K562 (cell line): ENCODE measurements around the gene ZBTB38. TPM values are rescaled to one million over a fixed set of nuclear protein-coding genes. Genes with fewer than 3 reads are reported as not detected.

Source experiments
- ATAC-seq: fragments of 200-7000 bp; cut with Tn5 transposase; 3 replicates; pipeline ENCODE4 v1.9.1; 2020; ENCODE audit warnings: moderate library complexity
- BruUV-seq: library from RNA; stranded (reverse); fragments of 400-500 nt; replicated peaks from 2 replicates; lab custom pipeline; 2021; lab: Mats Ljungman, UMichigan
- CTCF ChIA-PET: fragments of 300-600 bp; formaldehyde crosslinking; extraction: SDS; loops from one replicate; lab custom pipeline; 2021; ENCODE audit warnings: low intra/inter-chr PET ratio; lab: Yijun Ruan, JAX
- POLR2A ChIA-PET: fragments of 300-600, 350-650 bp; sonication (Branson Sonifier 250); formaldehyde crosslinking; extraction: SDS; loops from one replicate; lab custom pipeline; 2021; ENCODE audit warnings: antibody characterized with exemption, inconsistent platforms; lab: Yijun Ruan, JAX
- DNase-seq, 4 experiments: peaks; one replicate each; pipeline versions ENCODE4 v3.0.0 to v3.0.0-alpha.2; 2011 to 2018; ENCODE audit warnings: low spot score in 3 of 4, mixed read lengths in 3 of 4; ENCODE audit errors: extremely low read depth in 1 of 4
- FAIRE-seq: peaks from 2 replicates; lab custom pipeline; 2011; peaks lifted over from hg19 to GRCh38; lab: Jason Lieb, UNC
- H2AFZ ChIP-seq: 2 replicates; pipeline ENCODE4 v1.6.0; 2011; ENCODE audit warnings: low read depth, low read length, control low read depth, inconsistent platforms
- H3K27ac ChIP-seq: fragments of 200-600 bp; 3 replicates; pipeline ENCODE4 v1.8.0; 2011; ENCODE audit warnings: low read depth, mild to moderate bottlenecking, control low read depth, inconsistent platforms, low read length, moderate library complexity, mixed read lengths; ENCODE audit errors: extremely low read depth
- H3K27me3 ChIP-seq, 2 experiments: fragments of 300-600 bp in 1 of 2; 2 replicates in 1 of 2; 3 replicates in 1 of 2; pipeline versions ENCODE4 v1.6.0 to v1.8.0; 2011; ENCODE audit warnings: inconsistent platforms in 2 of 2, low read length in 2 of 2, mild to moderate bottlenecking in 1 of 2, mixed read lengths in 1 of 2, moderate library complexity in 1 of 2; ENCODE audit not compliant: control insufficient read depth in 2 of 2, insufficient read depth in 2 of 2
- H3K36me3 ChIP-seq: fragments of 300-600 bp; 3 replicates; pipeline ENCODE4 v1.8.0; 2011; ENCODE audit warnings: mild to moderate bottlenecking, low read length, inconsistent platforms; ENCODE audit not compliant: control insufficient read depth, insufficient read depth
- H3K4me1 ChIP-seq, 2 experiments: fragments of 200-600 bp in 1 of 2; replicated peaks in 1 of 2; 2 replicates in 1 of 2; 3 replicates in 1 of 2; pipeline versions ENCODE4 v1.5.1 to v1.8.0; 2011; ENCODE audit warnings: inconsistent platforms in 2 of 2, low read length in 2 of 2, mild to moderate bottlenecking in 1 of 2, mixed read lengths in 1 of 2, moderate library complexity in 1 of 2; ENCODE audit not compliant: control insufficient read depth in 2 of 2, insufficient read depth in 2 of 2
- H3K4me2 ChIP-seq: 2 replicates; pipeline ENCODE4 v1.6.1; 2011; ENCODE audit warnings: low read length, control low read depth, inconsistent platforms, mixed read lengths; ENCODE audit not compliant: insufficient read depth
- H3K4me3 ChIP-seq: fragments of 200-600 bp; sonication (generic), shearing (Covaris generic); 2 replicates; pipeline ENCODE4 v1.5.1; 2016; ENCODE audit warnings: control low read depth, inconsistent platforms
- H3K79me2 ChIP-seq: fragments of 200-600 bp; 3 replicates; pipeline ENCODE4 v1.8.0; 2011; ENCODE audit warnings: low read length, inconsistent platforms; ENCODE audit not compliant: control insufficient read depth, insufficient read depth
- H3K9ac ChIP-seq, 2 experiments: 2 replicates each; pipeline versions ENCODE4 v1.6.0 to v1.6.1; 2011; ENCODE audit warnings: low read depth in 2 of 2, low read length in 2 of 2, control low read depth in 1 of 2, inconsistent platforms in 1 of 2, mild to moderate bottlenecking in 1 of 2, mixed read lengths in 1 of 2; ENCODE audit not compliant: insufficient read depth in 1 of 2
- H3K9me1 ChIP-seq: one replicate; pipeline ENCODE4 v1.6.0; 2011; ENCODE audit warnings: inconsistent platforms, mild to moderate bottlenecking, low read length, moderate library complexity; ENCODE audit not compliant: control insufficient read depth, insufficient read depth
- H3K9me3 ChIP-seq: replicated peaks from 2 replicates; pipeline ENCODE4 v1.5.1; 2011; ENCODE audit warnings: low read depth, low read length, inconsistent platforms; ENCODE audit not compliant: control insufficient read depth, insufficient read depth
- H4K20me1 ChIP-seq: replicated peaks from 2 replicates; pipeline ENCODE4 v1.6.1; 2011; ENCODE audit warnings: low read length, inconsistent platforms, mixed read lengths; ENCODE audit not compliant: control insufficient read depth, insufficient read depth
- PRPF4 ChIP-seq: fragments of 200-400 bp; formaldehyde crosslinking; IDR thresholded peaks from one replicate; pipeline ENCODE4 v1.6.1; 2017; ENCODE audit warnings: low read length, low read depth, mild to moderate bottlenecking; ENCODE audit not compliant: insufficient read depth, poor library complexity, severe bottlenecking
- ZC3H4 ChIP-seq: sonication (generic); formaldehyde crosslinking; IDR thresholded peaks from 2 replicates; pipeline ENCODE4 v1.9.0; 2021; ENCODE audit warnings: missing genetic modification reagents, borderline replicate concordance
- ZKSCAN3 ChIP-seq: fragments of 250-450 bp; sonication (Bioruptor Pico); IDR thresholded peaks from 2 replicates; pipeline ENCODE4 v1.4.0; 2020
- ZNF445 ChIP-seq: fragments of 250-450 bp; sonication (Bioruptor Pico); IDR thresholded peaks from 2 replicates; pipeline ENCODE4 v1.4.0; 2020; ENCODE audit warnings: low read depth, mild to moderate bottlenecking, moderate library complexity
- WGBS: fragments of 100-300 bp; shearing (Covaris generic); methylation state at CpG from one replicate; pipeline ENCODE4 v1.1.6; 2016; ENCODE audit warnings: low coverage, mixed read lengths; ENCODE audit not compliant: insufficient coverage; ENCODE audit errors: missing lambda C conversion rate; 5-methylcytosine and 5-hydroxymethylcytosine counted together
- in situ Hi-C: fragments of 300-500 bp; cut with MboI; formaldehyde crosslinking; loops from 4 replicates; pipeline ENCODE4 v1.15.0; 2018; ENCODE audit warnings: inconsistent platforms, mixed read lengths
- intact Hi-C: fragments of 100-400 bp; cut with micrococcal nuclease; formaldehyde crosslinking; loops from 2 replicates; pipeline ENCODE4 v1.14.2; 2022
- polyA plus RNA-seq, 8 experiments: library from polyadenylated mRNA; depleted of rRNA in 4 of 8; stranded (reverse) in 5 of 8; unstranded in 3 of 8; fragments of >200 nt; fragmentation: Nextera tagmentation in 2 of 8; fragmentation: Illumina TruSeq in 1 of 8; extraction: Ambion mirVana in 2 of 8; extraction: Trizol in 1 of 8; gene quantifications; 2 replicates each; pipeline versions ENCODE4 v1.2.1 to v1.2.3, GENCODE V29; 2011 to 2014; ENCODE audit warnings: inconsistent platforms in 1 of 8, missing spikeins in 1 of 8
- total RNA-seq, 7 experiments: library from RNA; depleted of rRNA in 6 of 7; stranded (reverse); fragments of >200 nt in 6 of 7; fragmentation: Illumina TruSeq in 2 of 7; extraction: Trizol in 2 of 7; gene quantifications; 2 replicates each; pipeline versions ENCODE4 v1.2.1 to v1.2.3, GENCODE V29; 2011 to 2021; ENCODE audit warnings: low replicate concordance in 1 of 7
- TF ChIP-seq, protein P1 (sequence below): sonication (generic); formaldehyde crosslinking; IDR thresholded peaks from 2 replicates; pipeline ENCODE4 v1.8.1; 2023; ENCODE audit warnings: mild to moderate bottlenecking, missing genetic modification reagents
- TF ChIP-seq, protein P2 (sequence below), 2 experiments: fragments of 450-650 bp in 1 of 2; sonication (generic) in 1 of 2; formaldehyde crosslinking; conservative IDR thresholded peaks; 2 replicates each; pipeline versions ENCODE4 v1.4.0 to v1.8.1; 2020 to 2022; ENCODE audit warnings: mild to moderate bottlenecking in 1 of 2, missing genetic modification reagents in 1 of 2
- TF ChIP-seq, protein P3 (sequence below), 2 experiments: fragments of 450-650 bp in 1 of 2; IDR thresholded peaks; 2 replicates each; pipeline ENCODE4 v1.6.1; 2011 to 2017; ENCODE audit warnings: low read depth in 2 of 2, antibody characterized with exemption in 1 of 2, borderline replicate concordance in 1 of 2, low read length in 1 of 2, mild to moderate bottlenecking in 1 of 2, mixed read lengths in 1 of 2; ENCODE audit not compliant: control insufficient read depth in 1 of 2

ZBTB38 gene
- total and polyA plus RNA-seq, 9 of the 15 experiments (the other 6 are each of a cell fraction or from before 2014, with no cell fraction given): 12.1 to 39.4 (median 22.9) TPM

DNA sequence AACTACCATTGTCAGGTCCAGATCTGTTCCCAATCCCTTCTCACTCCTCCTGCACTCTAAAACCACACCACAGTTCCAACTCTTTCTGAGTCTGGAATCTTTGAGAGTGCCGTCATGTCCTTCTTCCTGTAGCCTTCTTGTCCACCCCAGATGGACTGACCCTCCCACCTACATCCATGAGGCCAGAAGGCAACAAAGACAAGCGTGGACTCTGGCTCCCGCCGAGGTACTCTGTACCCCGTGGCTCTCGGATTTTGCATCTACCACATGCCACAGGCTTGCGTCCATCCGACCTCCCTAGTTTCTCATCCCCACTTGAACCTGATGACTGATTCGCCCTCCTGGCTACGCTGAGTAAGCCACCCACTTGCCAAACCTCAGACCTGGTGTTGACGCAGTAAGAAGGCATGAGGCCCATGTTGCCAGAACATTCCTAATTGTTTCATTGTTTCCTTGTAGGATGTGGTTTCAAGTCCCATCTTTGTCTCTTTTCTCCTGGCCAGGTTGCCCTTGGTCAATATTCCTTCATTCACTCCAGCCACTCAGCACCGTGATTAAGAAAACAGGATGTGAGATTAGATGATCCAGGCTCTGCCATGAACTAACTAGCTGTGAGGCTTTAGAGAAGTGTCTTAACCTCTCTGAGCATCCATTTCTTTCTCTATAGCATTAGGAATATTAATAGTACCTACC lies 1.1 kb upstream of the ZBTB38 start:
- ATAC-seq (no peak), DNase-seq (peak in 1 of 4 experiments; percentile 37), FAIRE-seq (peak; percentile 65)
- Histone ChIP-seq H3K79me2 (peaks cover 23% of the 10 kb centered on the region), H4K20me1 (no peaks in the 10 kb centered on the region), H3K9ac (peak overlapping the region; percentile 39 to 95; a peak in 3 of 4 replicates), H3K4me1 (peaks cover 25 to 42% of the 10 kb centered on the region in 2 experiments), H3K4me2 (peak overlapping the region; percentile 93), H3K4me3 (no peak overlapping the region), H3K27me3 (no peaks in the 10 kb centered on the region), H2AFZ (peak overlapping the region; percentile 81), H3K9me1 (no peaks in the 10 kb centered on the region), H3K36me3 (peaks cover 11% of the 10 kb centered on the region), H3K27ac (peak overlapping the region; percentile 95), H3K9me3 (no peaks in the 10 kb centered on the region)
- intact Hi-C loops: no loop called here
- WGBS: 69% methylated on average over 12 of the region's 12 CpGs
- no TSS peak for BruUV-seq
- POLR2A ChIA-PET: interaction anchor here (0.7 to 1.4 kb wide), 7 partner anchors 8 to 56 kb away, joined by 3 to 7 read pairs (median 4); no protein-coding TSS in a partner anchor
- CTCF ChIA-PET: no interaction called here
- in situ Hi-C loops: loop anchor here (5.0 kb wide), 1 partner anchor 75 kb away; no protein-coding TSS in a partner anchor
- no peak for TF ChIP-seq ZKSCAN3 (CRISPR knock-in tag)
- TF ChIP-seq ZC3H4 (CRISPR knock-in tag): no peak
- TF ChIP-seq PRPF4: no peak
- TF ChIP-seq, protein P1, sequence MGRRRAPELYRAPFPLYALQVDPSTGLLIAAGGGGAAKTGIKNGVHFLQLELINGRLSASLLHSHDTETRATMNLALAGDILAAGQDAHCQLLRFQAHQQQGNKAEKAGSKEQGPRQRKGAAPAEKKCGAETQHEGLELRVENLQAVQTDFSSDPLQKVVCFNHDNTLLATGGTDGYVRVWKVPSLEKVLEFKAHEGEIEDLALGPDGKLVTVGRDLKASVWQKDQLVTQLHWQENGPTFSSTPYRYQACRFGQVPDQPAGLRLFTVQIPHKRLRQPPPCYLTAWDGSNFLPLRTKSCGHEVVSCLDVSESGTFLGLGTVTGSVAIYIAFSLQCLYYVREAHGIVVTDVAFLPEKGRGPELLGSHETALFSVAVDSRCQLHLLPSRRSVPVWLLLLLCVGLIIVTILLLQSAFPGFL (CRISPR knock-in tag): no peak
- TF ChIP-seq, protein P2, sequence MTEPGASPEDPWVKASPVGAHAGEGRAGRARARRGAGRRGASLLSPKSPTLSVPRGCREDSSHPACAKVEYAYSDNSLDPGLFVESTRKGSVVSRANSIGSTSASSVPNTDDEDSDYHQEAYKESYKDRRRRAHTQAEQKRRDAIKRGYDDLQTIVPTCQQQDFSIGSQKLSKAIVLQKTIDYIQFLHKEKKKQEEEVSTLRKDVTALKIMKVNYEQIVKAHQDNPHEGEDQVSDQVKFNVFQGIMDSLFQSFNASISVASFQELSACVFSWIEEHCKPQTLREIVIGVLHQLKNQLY (CRISPR knock-in tag; conservative IDR thresholded peaks at IDR 0.05): 0 out of 4 replicates have a peak, but pooled peaks of 1 of the 2 experiments have one; percentile 66
- TF ChIP-seq, protein P3, sequence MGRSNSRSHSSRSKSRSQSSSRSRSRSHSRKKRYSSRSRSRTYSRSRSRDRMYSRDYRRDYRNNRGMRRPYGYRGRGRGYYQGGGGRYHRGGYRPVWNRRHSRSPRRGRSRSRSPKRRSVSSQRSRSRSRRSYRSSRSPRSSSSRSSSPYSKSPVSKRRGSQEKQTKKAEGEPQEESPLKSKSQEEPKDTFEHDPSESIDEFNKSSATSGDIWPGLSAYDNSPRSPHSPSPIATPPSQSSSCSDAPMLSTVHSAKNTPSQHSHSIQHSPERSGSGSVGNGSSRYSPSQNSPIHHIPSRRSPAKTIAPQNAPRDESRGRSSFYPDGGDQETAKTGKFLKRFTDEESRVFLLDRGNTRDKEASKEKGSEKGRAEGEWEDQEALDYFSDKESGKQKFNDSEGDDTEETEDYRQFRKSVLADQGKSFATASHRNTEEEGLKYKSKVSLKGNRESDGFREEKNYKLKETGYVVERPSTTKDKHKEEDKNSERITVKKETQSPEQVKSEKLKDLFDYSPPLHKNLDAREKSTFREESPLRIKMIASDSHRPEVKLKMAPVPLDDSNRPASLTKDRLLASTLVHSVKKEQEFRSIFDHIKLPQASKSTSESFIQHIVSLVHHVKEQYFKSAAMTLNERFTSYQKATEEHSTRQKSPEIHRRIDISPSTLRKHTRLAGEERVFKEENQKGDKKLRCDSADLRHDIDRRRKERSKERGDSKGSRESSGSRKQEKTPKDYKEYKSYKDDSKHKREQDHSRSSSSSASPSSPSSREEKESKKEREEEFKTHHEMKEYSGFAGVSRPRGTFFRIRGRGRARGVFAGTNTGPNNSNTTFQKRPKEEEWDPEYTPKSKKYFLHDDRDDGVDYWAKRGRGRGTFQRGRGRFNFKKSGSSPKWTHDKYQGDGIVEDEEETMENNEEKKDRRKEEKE (IDR thresholded peaks at IDR 0.05; ENCODE audit: borderline replicate concordance in 1 of 2, control insufficient read depth in 1 of 2, low read depth in 2 of 2, low read length in 1 of 2): no peak
- no peak for TF ChIP-seq ZNF445 (CRISPR knock-in tag)
